NK-92 treated with Interleukin-12 subunit alpha and Interleukin-12 subunit beta, amount 100 ng/mL, for 24 hours (cell line): Measurements from ENCODE around the gene AHCY.
A peak's percentile ranks its signal among the peaks of the same experiment; 100 is the strongest.
"Not testable (repeated sequence)": the region's sequence is repeated elsewhere in the genome, so short reads cannot be mapped to it uniquely, and the experiment has no call there.

Experiments
- DNase-seq: peaks from one replicate; lab custom pipeline; 2025; lab: John Stamatoyannopoulos, UW

AHCY gene

GRCh38 chr20:34296468-34296867 lies 6.7 kb downstream of the AHCY start:
- DNase-seq, result no peak

- no peak for DNase-seq
These were observed 7.9 kb downstream of the AHCY start for GRCh38 chr20:34295284-34295683.

DNA sequence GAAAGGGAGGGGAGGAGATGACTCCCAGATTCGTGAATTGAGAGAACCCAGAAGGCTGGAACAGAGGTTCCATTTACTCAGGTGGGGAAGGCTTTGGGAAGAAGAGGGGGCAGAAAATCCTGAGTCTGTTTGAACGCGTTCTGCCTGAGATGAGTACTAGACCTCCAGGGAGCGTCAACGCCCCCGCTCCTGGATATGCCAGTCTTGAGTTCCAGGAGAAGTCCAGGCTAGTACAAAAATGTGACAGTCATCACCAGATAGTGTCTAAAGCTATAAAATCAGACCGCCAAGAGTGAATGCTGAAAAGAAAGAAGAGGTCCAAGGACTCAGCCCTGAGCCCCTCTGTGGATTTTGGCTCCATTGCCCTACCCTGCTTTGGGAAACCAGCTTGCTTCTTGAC lies 8.6 kb downstream of the AHCY start:
- no peak for DNase-seq

- DNase-seq, result no peak
These were observed 9.6 kb downstream of the AHCY start for GRCh38 chr20:34293589-34293988.

GRCh38 chr20:34293119-34293518 lies 10.0 kb downstream of the AHCY start:
- DNase-seq, result no peak

- no peak for DNase-seq
These were observed 10.7 kb downstream of the AHCY start for GRCh38 chr20:34292496-34292895.

DNA sequence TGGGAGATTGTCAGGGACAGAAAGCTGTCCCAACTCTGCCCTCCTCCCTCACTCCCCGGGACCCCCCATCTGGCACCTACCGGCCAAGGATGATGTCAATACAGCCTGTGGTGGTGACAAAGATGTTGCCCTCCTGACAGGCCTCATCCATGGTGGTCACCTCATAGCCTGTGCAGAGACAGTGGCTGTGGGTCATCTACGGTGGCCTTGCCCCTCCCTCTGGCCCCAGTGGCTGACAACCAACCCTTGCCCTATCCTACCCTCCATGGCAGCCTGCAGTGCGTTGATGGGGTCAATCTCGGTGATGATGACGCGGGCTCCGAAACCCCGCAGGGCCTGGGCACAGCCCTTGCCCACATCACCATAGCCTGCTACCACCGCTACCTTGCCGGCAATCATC lies 12.7 kb downstream of the AHCY start:
- no peak for DNase-seq

DNA sequence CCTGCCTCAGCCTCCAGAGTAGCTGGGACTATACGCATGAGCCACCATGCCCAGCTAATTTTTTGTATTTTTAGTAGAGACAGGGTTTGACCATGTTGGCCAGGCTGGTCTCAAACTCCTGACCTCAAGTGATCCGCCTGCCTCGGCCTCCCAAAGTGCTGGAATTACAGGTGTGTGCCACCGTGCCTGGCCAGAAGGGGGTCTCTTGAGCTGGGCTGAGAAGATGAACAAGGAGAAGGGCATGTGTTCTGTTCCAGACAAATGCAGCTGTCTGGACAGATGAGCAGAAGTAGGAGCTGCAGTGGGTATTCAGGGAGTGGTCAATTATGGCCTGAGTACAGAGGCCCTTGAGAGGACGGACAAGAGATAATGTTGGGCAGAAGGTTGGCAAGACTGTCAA lies 15.7 kb downstream of the AHCY start:
- DNase-seq, result not testable (repeated sequence)

DNA sequence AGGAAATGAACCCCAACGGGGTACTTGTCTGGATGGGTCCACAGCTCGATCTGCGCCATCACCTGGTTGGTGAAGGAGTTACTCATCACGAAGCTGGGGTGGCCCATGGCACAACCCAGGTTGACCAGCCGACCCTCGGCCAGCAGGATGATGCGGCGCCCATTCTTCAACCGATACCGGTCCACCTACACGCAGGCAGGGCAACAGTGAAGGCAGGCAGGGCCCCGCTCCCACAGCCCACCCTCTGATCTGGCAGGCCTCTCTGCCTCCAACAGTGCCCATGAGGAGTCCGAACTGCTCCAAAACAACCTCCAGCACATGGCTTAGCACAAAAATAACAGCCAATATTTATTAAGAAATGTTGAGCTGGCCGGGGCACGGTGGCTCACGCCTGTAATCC lies 17.7 kb downstream of the AHCY start:
- no peak for DNase-seq

DNA sequence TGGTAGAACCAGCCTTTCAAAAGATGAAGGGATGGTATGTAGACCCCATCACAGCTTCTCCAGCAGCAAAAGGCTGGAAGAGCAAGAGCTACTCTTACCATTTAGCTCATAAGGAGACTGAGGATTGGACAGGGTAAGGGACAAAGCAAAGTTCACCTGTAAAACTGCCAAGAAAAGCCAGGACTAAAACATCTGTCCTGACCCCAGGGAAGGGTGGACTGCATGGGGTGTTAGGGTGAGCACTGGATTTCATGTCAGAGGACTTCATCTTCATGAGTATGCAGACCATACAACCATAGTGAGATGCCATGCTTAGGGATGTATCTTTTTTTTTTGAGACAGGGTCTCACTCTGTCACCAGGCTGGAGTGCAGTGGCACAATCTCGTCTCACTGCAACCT lies 19.3 kb downstream of the AHCY start:
- no peak for DNase-seq

- DNase-seq, result no peak
These were observed 21.1 kb downstream of the AHCY start for GRCh38 chr20:34282041-34282440.

DNA sequence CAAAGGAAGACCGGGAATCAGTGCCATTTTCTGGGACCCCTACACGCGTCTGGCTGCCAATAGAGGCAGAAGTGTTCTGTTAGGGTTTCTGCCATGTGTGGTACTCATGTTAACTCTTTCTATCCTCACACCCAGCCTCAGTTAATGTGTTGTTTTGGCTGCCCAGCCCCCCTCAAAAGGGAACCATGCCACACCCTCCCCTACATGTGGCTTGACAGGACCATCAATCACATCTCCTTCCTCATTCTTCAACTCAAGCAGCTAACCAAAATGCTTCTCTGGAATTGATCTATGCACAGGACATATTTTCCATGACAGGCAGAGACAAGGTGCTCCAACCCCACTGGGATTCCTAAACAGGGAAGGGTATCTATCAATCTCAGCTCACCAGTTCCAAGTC lies 22.0 kb downstream of the AHCY start:
- DNase-seq, result no peak

DNA sequence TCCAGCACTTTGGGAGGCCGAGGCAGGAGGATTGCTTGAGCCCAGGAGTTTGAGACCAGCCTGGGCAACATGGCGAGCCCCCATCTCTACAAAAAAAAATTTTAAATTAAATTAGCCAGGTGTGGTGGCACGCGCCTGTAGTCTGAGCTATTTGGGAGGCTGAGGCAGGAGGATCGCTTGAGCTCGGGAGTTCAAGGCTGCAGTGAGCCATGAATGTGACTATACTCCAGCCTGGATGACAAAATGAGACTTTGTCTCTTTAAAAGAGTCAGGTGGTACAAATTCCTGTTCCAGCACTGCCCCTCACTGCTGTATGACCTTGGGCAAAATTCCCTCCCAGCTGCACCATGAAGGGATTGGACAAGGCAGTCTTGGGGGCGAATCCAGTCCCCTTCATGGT lies 28.5 kb downstream of the AHCY start:
- no peak for DNase-seq

DNA sequence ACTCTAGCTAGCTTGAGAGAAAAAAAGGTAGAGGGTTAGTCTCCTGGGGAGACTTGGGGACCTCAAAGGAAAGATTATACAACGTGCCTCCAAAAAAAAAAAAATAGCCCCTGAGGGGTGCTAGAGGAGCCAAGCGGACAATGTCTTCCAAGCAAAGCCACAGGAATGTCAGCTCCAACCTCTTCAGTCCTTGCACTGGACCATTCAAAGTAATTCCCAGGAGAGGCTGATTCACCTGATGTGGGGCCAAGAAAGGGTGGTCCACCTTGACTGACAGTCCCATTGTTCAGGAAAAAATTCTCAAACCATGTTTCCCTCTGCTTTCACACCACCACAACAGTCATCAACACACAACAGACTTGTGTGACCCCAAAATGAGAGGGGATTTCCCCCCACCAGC lies 31.2 kb downstream of the AHCY start:
- DNase-seq, result no peak

DNA sequence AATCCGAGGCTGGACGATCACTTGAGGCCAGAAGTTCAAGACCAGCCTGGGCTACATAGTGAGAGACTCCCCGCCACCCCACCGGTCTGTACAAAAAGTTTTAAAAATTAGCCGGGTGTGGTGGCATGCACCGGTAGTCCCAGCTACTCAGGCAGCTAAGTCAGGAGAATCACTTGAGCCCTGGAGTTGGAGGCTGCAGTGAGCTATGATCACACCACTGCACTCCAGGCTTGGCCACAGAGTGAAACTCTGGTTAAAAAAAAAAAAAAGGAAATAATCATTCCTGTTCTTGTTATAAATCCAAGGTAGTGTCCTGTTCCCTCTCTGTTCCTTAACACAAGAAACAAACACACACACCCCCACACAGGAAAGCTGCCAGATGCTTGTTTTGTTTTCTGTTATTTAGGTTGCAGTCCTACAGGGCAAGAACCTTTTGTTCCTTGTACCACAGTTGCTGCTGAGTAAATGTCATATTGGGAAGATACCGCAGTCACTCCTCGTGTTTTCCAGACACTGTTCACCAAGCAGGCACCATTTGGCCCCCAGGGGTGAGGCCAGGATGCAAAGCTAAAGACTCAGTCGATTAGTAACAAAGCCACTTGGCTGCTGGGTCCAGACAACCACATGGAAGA lies 33.0 kb downstream of the AHCY start:
- DNase-seq, result no peak

DNA sequence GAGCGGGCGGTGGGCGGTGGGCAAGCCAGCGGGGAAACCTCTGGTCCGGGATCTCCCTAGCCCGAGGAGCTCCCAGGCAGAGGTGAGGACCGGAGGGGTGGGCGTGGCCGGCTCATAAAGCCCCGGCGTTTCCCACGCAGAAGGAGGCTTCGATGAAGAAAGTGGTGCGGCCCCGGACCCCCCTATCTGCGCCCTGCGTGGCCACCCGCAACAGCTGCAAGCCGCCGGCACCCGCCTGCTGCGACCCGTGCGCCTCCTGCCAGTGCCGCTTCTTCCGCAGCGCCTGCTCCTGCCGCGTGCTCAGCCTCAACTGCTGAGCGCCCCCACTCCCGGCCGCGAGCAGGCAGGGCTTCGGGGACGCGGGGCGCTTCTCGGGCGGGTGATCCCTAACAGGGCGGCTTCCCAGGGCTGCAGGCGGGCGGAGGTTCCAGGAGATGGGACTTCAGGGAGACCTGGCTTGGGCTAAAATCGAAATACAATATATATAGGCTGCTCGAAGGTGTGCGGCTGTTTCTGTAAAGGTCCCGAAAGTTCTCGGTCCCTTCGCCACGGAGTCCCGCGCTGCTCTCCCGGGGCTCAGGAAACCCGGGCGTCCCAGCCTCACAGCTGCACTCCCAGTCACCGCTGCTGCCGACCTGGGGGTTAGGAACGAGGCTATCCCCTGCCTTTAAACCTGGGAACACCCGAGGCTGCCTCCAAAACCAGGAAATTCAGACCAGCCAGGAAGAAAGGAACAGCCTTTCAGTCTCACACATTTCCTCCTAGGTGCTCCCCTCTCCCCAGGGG lies 34.1 kb downstream of the AHCY start:
- DNase-seq, result no peak

DNA sequence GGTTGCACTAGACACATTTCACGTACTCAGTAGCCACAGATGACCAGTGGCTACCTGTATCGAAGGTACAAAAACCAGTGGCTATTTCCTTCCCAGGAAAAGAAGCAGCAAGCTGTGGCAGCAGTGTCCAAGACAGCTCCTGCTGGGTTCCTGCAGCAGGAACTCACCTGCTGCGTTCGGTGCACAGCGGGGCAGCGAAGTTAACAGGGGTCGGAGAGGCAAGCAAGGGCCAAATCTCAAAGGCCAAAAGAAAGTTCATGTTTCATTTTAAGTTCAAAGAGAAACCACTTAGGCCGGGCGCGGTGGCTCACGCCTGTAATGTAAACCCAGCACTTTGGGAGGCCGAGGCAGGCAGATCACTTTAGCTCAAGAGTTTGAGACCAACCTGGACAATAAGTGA lies 35.0 kb downstream of the AHCY start:
- no peak for DNase-seq

DNA sequence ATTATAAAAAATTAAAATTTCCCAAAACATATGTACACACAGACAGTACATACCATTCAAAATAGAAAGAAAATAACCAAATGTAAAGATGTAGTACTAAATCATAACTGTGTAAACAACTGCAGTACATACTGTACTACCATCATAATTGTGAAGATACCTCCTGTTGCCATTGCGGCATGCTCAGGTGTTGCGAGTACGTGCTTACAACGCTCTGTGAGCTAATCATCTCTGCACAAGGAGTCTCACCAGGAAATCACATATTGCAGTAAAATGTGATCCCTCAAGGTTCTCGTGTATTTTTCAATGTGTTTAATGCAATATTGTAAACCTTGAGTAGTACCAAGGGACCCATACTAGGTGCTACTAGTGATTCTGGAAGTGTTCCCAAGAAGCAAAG lies 39.0 kb downstream of the AHCY start:
- no peak for DNase-seq

DNA sequence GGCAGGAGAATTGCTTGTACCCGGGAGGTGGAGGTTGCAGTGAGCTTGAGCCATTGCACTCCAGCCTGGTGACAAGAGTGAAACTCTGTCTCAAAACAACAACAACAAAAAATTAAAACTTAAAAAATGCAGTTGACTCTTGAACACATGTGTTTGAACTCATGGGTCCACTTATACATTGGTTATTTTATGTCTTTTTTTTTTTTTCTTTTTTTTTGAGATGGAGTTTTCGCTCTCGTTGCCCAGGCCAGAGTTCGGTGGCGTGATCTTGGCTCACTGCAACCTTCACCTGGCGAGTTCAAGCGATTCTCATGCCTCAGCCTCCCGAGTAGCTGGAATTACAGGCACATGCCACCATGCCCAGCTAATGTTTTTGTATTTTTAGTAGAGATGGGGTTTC lies 39.7 kb downstream of the AHCY start:
- DNase-seq, result not testable (repeated sequence)

DNA sequence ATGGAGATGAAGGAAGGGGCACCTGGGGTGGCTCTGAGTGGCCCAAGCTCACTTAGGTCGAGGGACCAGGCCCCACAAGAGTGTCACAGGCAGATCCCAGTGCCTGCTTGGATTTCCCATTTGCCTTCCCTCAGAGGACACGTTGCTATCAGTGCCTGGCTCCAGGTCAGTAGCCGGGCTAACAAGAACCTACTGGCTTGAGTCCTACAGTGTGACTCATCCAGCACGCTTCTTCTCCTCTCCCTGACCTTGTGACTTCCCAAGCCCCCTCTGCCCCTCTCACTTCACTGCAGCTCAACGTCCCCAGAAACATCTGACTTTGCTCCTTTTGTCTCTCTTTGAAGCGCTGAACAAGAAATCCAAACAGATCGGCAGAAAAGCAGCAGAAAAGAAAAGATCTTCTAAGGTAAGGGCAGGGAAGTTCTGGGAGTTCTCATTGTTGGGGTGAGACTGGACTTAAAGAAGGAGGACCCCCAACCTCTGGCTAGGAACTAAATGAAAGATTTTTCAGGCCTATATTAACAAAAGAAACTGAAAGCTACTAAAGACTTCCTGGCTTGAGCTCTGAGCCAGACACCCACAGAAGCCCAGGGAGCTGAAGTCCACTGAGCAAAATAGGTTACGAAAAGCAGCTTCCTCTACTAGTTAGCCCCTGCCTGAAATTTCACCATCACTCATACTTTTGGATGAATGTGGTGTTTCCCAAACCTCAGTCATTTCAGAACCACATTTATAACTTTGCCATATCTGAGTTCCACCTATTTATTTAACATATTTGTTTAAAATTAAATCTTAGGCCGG lies 40.5 kb downstream of the AHCY start:
- DNase-seq, result peak; percentile 26

DNA sequence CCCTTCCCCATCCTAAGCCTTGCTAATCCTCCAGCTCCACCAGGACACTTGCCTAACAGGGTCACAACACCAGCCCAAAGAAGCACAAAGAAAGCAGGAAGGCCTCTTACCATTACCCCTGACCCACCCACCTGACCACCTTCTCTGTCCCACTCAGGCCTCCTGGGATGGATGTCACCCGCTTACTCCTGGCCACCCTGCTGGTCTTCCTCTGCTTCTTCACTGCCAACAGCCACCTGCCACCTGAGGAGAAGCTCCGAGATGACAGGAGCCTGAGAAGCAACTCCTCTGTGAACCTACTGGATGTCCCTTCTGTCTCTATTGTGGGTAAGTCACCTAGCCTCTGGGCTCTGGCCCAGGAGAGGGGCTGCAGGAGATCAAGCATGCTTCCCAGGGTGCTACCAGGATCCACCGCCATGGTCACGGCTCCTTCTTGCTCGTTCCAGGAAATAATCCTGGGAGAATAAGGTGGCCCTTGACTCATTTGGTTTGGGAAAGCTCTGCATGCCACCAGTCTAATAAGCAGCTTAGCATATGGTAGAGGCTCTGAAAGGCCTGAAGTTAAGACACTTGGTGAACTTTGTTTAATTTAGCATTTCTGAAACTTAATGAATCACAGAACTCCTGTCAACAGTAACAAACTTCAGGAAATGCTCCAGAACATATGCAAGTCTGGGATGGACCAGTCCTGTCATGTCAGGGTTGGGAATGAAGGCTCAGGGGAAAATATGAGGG lies 42.8 kb downstream of the AHCY start:
- DNase-seq, result no peak

DNA sequence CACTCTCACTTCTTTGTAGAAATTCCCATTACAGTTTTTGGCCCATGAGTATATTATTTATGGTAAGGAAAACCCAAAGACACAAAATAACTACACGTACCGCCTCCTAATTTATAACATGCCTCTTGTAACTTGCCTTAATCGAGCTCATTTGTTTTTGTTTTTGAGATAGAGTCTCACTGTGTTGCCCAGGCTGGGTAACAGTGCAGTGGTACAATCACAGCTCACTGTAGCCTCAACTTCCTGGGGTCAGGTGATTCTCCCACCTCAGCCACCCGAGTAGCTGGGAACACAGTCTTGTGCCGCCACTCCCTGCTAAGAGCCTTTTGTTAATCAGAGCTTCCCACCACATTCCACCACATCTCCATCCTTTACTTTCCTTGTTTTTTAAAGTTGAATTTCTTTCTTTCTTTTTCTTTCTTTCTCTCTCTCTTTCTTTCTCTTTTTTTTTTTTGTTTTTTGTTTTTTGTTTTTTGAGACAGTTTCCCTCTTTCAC lies 46.5 kb downstream of the AHCY start:
- no peak for DNase-seq
